Subcutaneous adipose tissue (tissue), 4 donors: ENCODE results near the gene UBXN4. TPM values are rescaled to one million over a fixed set of nuclear protein-coding genes. Genes with fewer than 3 reads are reported as not detected.

Experiments
- CTCF ChIP-seq: fragments of 450-650 bp; IDR thresholded peaks from one replicate; pipeline ENCODE4 v1.5.1; 2016; ENCODE audit warnings: low read depth, mild to moderate bottlenecking, control low read depth, antibody characterized with exemption, moderate library complexity
- total RNA-seq, 4 donors: library from RNA; depleted of rRNA; stranded (reverse); fragments of >200 nt; gene quantifications; one replicate each; pipeline ENCODE4 v1.1.0, GENCODE V29; 2016

UBXN4 gene
- total RNA-seq, 4 donors from 2014 or later: 58.2 to 101 (median 67.8) TPM

- TF ChIP-seq CTCF: no peak
Measured at GRCh38 chr2:135768863-135769262, 27.2 kb downstream of the UBXN4 start.

GRCh38 chr2:135773319-135773718 lies 31.7 kb downstream of the UBXN4 start:
- TF ChIP-seq CTCF: no peak

GRCh38 chr2:135773917-135774316 lies 32.3 kb downstream of the UBXN4 start:
- no peak for TF ChIP-seq CTCF

DNA sequence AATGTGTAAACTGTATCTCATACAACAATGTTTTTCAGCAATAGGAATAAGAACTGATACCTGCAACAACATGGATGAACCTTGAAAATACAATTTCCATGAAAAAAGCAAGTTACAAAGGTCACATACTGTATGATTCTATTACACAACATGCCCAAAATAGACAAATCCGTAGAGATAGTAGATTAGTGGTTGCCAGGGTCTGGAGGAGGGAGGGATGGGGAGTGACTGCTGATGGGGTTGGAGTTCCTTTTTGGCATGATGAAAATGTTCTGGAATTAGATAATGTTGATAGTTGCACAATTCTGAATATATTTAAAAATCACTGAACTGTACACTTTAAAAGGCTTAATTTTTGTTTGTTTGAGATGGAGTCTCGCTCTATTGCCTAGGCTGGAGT lies 33.8 kb downstream of the UBXN4 start:
- TF ChIP-seq CTCF: no peak

DNA sequence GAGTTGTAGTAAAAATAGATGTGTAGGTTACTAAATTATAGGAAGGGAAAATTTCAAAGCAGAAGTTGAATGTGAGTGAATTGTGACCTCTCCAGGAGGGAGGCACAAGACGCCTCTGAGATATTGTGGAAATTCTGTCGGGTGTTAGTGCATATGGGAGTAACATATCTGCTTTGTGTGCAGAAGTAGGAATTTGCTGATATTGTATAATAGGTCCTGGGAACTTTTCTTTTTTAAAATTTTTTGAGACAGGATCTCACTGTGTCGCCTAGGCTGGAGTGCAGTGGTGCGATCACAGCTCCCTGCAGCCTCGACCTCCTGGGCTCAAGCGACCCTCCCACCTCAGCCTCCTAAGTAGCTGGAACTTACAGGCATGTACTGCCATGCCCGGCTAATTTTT lies 34.7 kb downstream of the UBXN4 start:
- no peak for TF ChIP-seq CTCF

GRCh38 chr2:135782231-135782630 lies 40.6 kb downstream of the UBXN4 start:
- no peak for TF ChIP-seq CTCF

DNA sequence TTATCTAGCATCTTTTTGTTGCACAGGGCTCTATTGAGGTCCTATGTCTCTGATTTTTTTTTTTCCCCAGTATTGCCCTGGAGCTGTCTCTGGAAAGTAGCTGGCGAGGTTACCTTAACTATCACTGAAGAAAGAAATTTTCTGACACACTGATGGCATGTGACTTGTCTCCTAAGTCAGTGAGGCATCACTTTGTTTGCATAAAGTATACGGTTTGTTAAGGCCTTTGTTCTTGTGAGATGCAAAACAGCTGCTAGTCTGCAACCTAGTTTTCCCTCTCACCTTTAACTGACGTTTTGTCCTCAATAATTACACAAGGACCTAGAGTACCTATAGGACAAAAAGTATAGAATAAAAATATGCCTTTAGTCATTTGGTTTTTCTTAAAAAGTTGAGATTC lies 41.8 kb downstream of the UBXN4 start:
- no peak for TF ChIP-seq CTCF
